HL-60 (cell line): Measurements from ENCODE around the gene BCCIP.

ENCODE experiments used
- DNase-seq, 2 experiments: peaks; one replicate each; pipeline ENCODE4 v3.0.0-alpha.2; 2010 to 2020; ENCODE audit warnings: low read depth in 1 of 2, low spot score in 1 of 2
- H3K27ac ChIP-seq: fragments of 250-450 bp; sonication (Bioruptor Pico); replicated peaks from 2 replicates; pipeline ENCODE4 v1.5.1; 2020; ENCODE audit warnings: mild to moderate bottlenecking, moderate library complexity
- H3K27me3 ChIP-seq: fragments of 250-450 bp; sonication (Bioruptor Pico); 2 replicates; pipeline ENCODE4 v1.5.1; 2021; ENCODE audit warnings: mild to moderate bottlenecking, moderate library complexity; ENCODE audit not compliant: insufficient read depth, poor library complexity, severe bottlenecking
- H3K4me3 ChIP-seq: replicated peaks from 2 replicates; pipeline ENCODE4 v1.5.1; 2011; ENCODE audit warnings: mild to moderate bottlenecking, control low read depth, low read length; ENCODE audit not compliant: insufficient read depth
- GABPA ChIP-seq: IDR thresholded peaks from 2 replicates; pipeline ENCODE4 v1.6.1; 2012; ENCODE audit warnings: low read depth
- POLR2AphosphoS5 ChIP-seq: IDR thresholded peaks from 2 replicates; pipeline ENCODE4 v1.6.1; 2012; ENCODE audit warnings: low read depth
- SPI1 ChIP-seq: IDR thresholded peaks from 2 replicates; pipeline ENCODE4 v1.6.1; 2012; ENCODE audit warnings: low read depth, mild to moderate bottlenecking, borderline replicate concordance
- TF ChIP-seq, protein P1 (sequence below): IDR thresholded peaks from 2 replicates; pipeline ENCODE4 v1.6.1; 2012; ENCODE audit warnings: low read depth; ENCODE audit not compliant: insufficient replicate concordance
- TF ChIP-seq, protein P2 (sequence below): IDR thresholded peaks from one replicate; pipeline ENCODE4 v1.5.1; 2011; ENCODE audit warnings: low read length, control low read depth, inconsistent platforms; ENCODE audit not compliant: insufficient read depth

Gene BCCIP

DNA sequence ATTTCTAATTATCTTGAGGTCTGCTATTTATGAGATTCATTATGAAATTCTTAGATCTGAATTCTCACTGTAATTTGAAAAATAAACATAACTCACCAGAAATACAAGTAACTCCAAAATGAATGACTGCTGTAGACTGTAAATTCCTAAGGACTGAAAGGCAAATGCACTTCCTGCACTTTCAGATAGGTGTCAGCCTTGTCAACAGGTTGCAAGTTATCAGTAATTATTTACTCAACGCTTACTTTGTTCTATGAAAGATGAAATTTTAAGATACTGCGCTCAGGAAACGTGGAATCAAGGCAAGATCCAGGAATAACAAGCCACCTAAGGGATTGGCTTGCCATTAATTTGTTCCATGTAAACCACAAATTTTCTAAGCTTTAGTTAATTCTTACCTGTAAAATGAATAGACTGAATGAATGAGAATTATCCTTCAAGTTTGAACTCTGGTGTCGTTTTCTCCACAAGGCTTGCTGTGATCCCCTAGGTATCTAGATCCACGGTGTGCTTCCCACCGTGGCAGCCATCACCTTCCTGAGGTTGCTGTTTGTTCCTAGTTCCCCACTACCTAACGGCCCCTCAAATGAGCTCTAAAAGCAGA is 45.1 kb downstream of the BCCIP start:
- TF ChIP-seq, protein P1, sequence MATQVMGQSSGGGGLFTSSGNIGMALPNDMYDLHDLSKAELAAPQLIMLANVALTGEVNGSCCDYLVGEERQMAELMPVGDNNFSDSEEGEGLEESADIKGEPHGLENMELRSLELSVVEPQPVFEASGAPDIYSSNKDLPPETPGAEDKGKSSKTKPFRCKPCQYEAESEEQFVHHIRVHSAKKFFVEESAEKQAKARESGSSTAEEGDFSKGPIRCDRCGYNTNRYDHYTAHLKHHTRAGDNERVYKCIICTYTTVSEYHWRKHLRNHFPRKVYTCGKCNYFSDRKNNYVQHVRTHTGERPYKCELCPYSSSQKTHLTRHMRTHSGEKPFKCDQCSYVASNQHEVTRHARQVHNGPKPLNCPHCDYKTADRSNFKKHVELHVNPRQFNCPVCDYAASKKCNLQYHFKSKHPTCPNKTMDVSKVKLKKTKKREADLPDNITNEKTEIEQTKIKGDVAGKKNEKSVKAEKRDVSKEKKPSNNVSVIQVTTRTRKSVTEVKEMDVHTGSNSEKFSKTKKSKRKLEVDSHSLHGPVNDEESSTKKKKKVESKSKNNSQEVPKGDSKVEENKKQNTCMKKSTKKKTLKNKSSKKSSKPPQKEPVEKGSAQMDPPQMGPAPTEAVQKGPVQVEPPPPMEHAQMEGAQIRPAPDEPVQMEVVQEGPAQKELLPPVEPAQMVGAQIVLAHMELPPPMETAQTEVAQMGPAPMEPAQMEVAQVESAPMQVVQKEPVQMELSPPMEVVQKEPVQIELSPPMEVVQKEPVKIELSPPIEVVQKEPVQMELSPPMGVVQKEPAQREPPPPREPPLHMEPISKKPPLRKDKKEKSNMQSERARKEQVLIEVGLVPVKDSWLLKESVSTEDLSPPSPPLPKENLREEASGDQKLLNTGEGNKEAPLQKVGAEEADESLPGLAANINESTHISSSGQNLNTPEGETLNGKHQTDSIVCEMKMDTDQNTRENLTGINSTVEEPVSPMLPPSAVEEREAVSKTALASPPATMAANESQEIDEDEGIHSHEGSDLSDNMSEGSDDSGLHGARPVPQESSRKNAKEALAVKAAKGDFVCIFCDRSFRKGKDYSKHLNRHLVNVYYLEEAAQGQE = no peak
- TF ChIP-seq, protein P2, sequence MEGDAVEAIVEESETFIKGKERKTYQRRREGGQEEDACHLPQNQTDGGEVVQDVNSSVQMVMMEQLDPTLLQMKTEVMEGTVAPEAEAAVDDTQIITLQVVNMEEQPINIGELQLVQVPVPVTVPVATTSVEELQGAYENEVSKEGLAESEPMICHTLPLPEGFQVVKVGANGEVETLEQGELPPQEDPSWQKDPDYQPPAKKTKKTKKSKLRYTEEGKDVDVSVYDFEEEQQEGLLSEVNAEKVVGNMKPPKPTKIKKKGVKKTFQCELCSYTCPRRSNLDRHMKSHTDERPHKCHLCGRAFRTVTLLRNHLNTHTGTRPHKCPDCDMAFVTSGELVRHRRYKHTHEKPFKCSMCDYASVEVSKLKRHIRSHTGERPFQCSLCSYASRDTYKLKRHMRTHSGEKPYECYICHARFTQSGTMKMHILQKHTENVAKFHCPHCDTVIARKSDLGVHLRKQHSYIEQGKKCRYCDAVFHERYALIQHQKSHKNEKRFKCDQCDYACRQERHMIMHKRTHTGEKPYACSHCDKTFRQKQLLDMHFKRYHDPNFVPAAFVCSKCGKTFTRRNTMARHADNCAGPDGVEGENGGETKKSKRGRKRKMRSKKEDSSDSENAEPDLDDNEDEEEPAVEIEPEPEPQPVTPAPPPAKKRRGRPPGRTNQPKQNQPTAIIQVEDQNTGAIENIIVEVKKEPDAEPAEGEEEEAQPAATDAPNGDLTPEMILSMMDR = peak; percentile 81
- no peak for TF ChIP-seq GABPA
- 0 out of 2 replicates have a peak, but pooled peaks have one; percentile 1 for TF ChIP-seq SPI1
- TF ChIP-seq POLR2AphosphoS5 = no peak
- Histone ChIP-seq H3K27me3 (no peaks in the 10 kb centered on the region), H3K27ac (no peak overlapping the region), H3K4me3 (no peak overlapping the region)
- DNase-seq = peak; percentile 4 to 18

DNA sequence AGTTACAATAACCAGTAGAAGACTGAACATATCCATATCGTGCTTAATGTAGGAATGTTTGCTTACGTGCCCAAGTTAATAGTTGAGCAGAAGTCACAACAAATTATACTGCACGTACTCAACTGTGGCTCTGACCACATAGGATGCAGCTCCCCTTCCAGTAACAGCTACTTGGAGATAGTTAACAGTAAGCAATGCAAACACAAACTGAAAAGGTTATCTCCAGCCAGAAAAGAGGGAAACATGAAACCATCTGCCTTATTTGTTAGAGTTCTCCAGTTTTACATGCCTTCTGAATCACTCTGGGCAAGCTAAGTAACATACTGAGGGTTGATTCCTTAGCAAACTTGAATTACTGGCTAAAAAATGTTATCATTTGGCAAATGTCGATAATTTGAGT is 48.0 kb downstream of the BCCIP start:
- DNase-seq = no peak
- Histone ChIP-seq H3K27me3 (no peaks in the 10 kb centered on the region), H3K27ac (no peak overlapping the region), H3K4me3 (no peak overlapping the region)
- TF ChIP-seq, protein P1 = no peak
- TF ChIP-seq GABPA (no peak), POLR2AphosphoS5 (no peak), SPI1 (no peak)
- TF ChIP-seq, protein P2 = no peak

DNA sequence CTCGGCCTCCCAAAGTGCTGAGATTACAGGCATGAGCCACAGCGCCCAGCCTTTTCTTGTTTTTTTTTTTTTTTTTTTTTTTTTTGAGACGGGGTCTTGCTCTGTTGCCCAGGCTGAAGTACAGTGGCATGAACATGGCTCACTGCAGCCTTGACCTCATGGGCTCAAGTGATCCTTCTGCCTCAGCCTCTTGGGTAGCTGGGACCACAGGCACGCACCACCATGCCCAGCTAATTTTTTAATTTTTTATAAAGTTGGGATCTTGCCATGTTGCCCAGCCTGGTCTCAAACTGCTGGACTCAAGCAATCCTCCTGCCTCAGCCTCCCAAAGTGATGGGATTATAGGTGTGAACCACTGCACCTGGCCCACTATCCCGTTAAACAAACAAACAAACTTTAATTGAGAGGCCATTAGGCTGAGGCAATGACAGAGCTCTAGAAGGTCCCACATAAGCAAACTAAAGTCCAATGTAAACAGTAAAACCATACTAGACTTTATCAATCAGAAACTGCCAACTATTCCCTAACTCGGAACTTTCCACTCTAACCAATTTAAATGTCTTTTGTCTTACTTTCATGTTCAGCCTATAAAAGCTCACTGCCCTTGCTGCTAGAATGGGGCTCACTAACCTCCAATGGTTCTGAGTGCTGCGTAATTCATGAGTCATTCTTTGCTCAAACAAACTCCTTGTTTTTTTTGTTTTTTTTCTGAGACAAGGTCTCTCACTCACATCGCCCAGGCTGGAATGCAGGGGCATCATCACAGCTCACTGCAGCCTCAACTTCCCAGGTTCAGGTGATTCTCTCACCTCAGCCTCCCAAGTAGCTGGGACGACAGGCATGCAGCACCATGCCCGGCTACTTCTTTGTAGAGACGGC is 55.9 kb downstream of the BCCIP start:
- TF ChIP-seq SPI1 = no peak
- TF ChIP-seq, protein P1 = no peak
- no peak overlapping the region for H3K27ac ChIP-seq
- no peaks in the 10 kb centered on the region for H3K27me3 ChIP-seq
- H3K4me3 ChIP-seq = no peak overlapping the region
- DNase-seq = no peak
